CD4-positive, alpha-beta T cell (primary cell): ENCODE data around the gene VIPR1. TPM values are rescaled to one million over a fixed set of nuclear protein-coding genes. Genes with fewer than 3 reads are reported as not detected.

Source experiments
- ATAC-seq: fragments of 200-7000 bp; cut with Tn5 transposase; one replicate; pipeline ENCODE4 v1.10.0; 2022; ENCODE audit warnings: mild to moderate bottlenecking; ENCODE audit not compliant: poor library complexity
- CTCF ChIA-PET: fragments of 350-600 bp; sonication (Branson Sonifier 250); formaldehyde crosslinking; loops from one replicate; lab custom pipeline; 2021; ENCODE audit warnings: antibody characterized with exemption, inconsistent platforms; lab: Charles Lee
- POLR2A ChIA-PET: fragments of 350-600 bp; sonication (Branson Sonifier 250); formaldehyde crosslinking; loops from one replicate; lab custom pipeline; 2021; ENCODE audit warnings: antibody characterized with exemption, inconsistent platforms; lab: Charles Lee
- DNase-seq, 14 experiments: peaks; one replicate each; pipeline ENCODE4 v3.0.0-alpha.2; 2013 to 2020; ENCODE audit warnings: mixed read lengths in 2 of 14
- H3K27ac ChIP-seq, 2 donors: one replicate each; pipeline versions ENCODE4 v1.5.1 to v1.7.0; 2013; ENCODE audit warnings: low read length in 2 of 2, low read depth in 1 of 2, mild to moderate bottlenecking in 1 of 2
- H3K27me3 ChIP-seq, 2 experiments: 1 replicate in 1 of 2; 2 replicates in 1 of 2; pipeline versions ENCODE4 v1.6.1 to v1.7.0; 2013; ENCODE audit warnings: low read length in 2 of 2, control low read depth in 1 of 2, mild to moderate bottlenecking in 1 of 2, moderate library complexity in 1 of 2; ENCODE audit not compliant: insufficient read depth in 2 of 2, control insufficient read depth in 1 of 2
- H3K36me3 ChIP-seq: one replicate; pipeline ENCODE4 v1.6.1; 2013; ENCODE audit warnings: low read length, control low read depth; ENCODE audit not compliant: insufficient read depth
- H3K4me1 ChIP-seq: one replicate; pipeline ENCODE4 v1.6.1; 2013; ENCODE audit warnings: low read length, control low read depth; ENCODE audit not compliant: insufficient read depth
- H3K4me3 ChIP-seq: one replicate; pipeline ENCODE4 v1.5.1; 2013; ENCODE audit warnings: mild to moderate bottlenecking, low read length, moderate library complexity
- H3K9me3 ChIP-seq, 2 experiments: 1 replicate in 1 of 2; 2 replicates in 1 of 2; pipeline versions ENCODE4 v1.6.1 to v1.7.0; 2013; ENCODE audit warnings: low read length in 2 of 2, mild to moderate bottlenecking in 2 of 2, control low read depth in 1 of 2, moderate library complexity in 1 of 2; ENCODE audit not compliant: control insufficient read depth in 1 of 2, insufficient read depth in 1 of 2
- H3K27ac Mint-ChIP-seq: one replicate; pipeline ENCODE4 v1.8.0; 2020; ENCODE audit warnings: mixed read lengths
- H3K27me3 Mint-ChIP-seq: one replicate; pipeline ENCODE4 v1.8.0; 2021; ENCODE audit warnings: mixed read lengths
- H3K36me3 Mint-ChIP-seq: one replicate; pipeline ENCODE4 v1.8.0; 2021; ENCODE audit warnings: low read depth, mixed read lengths
- H3K4me1 Mint-ChIP-seq: one replicate; pipeline ENCODE4 v1.8.0; 2021; ENCODE audit warnings: low read depth, mixed read lengths
- H3K4me3 Mint-ChIP-seq: one replicate; pipeline ENCODE4 v1.8.0; 2020; ENCODE audit warnings: mild to moderate bottlenecking, mixed read lengths
- H3K9me3 Mint-ChIP-seq: one replicate; pipeline ENCODE4 v1.8.0; 2020; ENCODE audit warnings: mixed read lengths
- intact Hi-C, 2 experiments: fragments of 100-400 bp; cut with DNase I in 1 of 2; cut with micrococcal nuclease in 1 of 2; formaldehyde crosslinking; loops; one replicate each; pipeline versions ENCODE4 v1.15.1 to v1.9.0; 2023 to 2025; cut with DNase I, micrococcal nuclease
- total RNA-seq, 174 experiments: library from RNA in 2 of 174; stranded (reverse) in 2 of 174; gene quantifications; one replicate each; pipeline ENCODE4 v1.2.3 and lab custom pipeline; 2021 to 2026
- TF ChIP-seq, protein P1 (sequence below): fragments of 200-600 bp; IDR thresholded peaks from one replicate; pipeline ENCODE4 v1.8.0; 2022; ENCODE audit warnings: antibody characterized with exemption, mild to moderate bottlenecking

Gene VIPR1
- total RNA-seq, 2 experiments from 2014 or later = 66.8 to 67.6 TPM

DNA sequence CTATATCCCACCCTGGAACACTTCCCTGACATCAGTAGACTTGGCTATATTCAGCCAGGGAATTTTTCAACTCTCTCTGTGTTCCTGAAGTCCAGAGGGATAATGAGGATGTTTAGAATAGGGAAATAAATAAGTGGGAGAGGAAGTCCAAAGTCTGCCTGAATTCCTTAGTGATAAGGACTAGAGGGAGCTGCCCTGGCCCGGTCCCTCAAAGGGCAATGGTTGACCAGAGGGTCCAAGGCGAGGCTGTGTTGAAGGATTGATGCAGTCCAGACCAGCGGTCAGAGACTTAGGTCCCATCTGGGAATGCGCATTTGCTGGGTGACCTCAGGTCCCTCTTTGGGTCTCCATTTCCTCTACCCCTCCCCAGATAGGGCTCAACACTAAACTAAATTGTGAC lies 7.9 kb downstream of the VIPR1 start:
- Histone ChIP-seq H3K4me1 (peaks cover 62% of the 10 kb centered on the region), H3K27me3 (no peaks in the 10 kb centered on the region), H3K36me3 (peaks cover 16% of the 10 kb centered on the region), H3K9me3 (no peaks in the 10 kb centered on the region), H3K27ac (no peak overlapping the region), H3K4me3 (no peak overlapping the region)
- no peak overlapping the region for H3K27ac Mint-ChIP-seq
- intact Hi-C loops = no loop called here
- peaks cover 66% of the 10 kb centered on the region for H3K4me1 Mint-ChIP-seq
- no peak for DNase-seq
- H3K36me3 Mint-ChIP-seq = peaks cover 40% of the 10 kb centered on the region
- TF ChIP-seq, protein P1, sequence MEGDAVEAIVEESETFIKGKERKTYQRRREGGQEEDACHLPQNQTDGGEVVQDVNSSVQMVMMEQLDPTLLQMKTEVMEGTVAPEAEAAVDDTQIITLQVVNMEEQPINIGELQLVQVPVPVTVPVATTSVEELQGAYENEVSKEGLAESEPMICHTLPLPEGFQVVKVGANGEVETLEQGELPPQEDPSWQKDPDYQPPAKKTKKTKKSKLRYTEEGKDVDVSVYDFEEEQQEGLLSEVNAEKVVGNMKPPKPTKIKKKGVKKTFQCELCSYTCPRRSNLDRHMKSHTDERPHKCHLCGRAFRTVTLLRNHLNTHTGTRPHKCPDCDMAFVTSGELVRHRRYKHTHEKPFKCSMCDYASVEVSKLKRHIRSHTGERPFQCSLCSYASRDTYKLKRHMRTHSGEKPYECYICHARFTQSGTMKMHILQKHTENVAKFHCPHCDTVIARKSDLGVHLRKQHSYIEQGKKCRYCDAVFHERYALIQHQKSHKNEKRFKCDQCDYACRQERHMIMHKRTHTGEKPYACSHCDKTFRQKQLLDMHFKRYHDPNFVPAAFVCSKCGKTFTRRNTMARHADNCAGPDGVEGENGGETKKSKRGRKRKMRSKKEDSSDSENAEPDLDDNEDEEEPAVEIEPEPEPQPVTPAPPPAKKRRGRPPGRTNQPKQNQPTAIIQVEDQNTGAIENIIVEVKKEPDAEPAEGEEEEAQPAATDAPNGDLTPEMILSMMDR = no peak
- no peak for ATAC-seq
- CTCF ChIA-PET = interaction anchor here (0.9 kb wide), 1 partner anchor 9 kb away, joined by 3 read pairs; no protein-coding TSS in a partner anchor
- POLR2A ChIA-PET = interaction anchor here (4.0 kb wide), 1 partner anchor 8 kb away, joined by 14 read pairs; the partner anchor contains the start of gene VIPR1
- no peaks in the 10 kb centered on the region for H3K27me3 Mint-ChIP-seq
- H3K9me3 Mint-ChIP-seq = no peaks in the 10 kb centered on the region
- H3K4me3 Mint-ChIP-seq = no peak overlapping the region

DNA sequence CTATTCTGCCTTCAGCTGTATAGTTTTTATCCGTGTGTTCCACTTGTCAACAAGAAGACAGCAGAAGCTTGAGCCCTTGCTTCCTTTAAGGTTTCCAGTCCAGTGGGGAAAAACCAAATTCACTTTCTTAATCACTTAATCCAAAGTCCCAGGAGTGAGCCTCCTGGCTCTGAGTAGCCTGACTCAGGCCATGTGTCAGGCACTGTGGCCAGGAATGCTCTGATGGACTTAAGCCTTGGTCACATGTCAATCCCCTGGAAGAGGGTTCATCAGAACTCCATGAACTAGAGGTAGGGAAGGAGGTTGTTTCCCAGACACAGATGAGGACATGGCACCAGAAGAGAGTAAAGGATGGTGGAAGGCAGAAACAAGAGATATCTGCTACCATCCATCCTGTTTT lies 8.8 kb downstream of the VIPR1 start:
- H3K9me3 Mint-ChIP-seq = no peaks in the 10 kb centered on the region
- intact Hi-C loops = no loop called here
- Histone ChIP-seq H3K27ac (no peak overlapping the region), H3K4me1 (peaks cover 58% of the 10 kb centered on the region), H3K27me3 (no peaks in the 10 kb centered on the region), H3K4me3 (no peak overlapping the region), H3K36me3 (peaks cover 21% of the 10 kb centered on the region), H3K9me3 (no peaks in the 10 kb centered on the region)
- POLR2A ChIA-PET = interaction anchor here (0.6 to 4.0 kb wide), 2 partner anchors 9 to 37 kb away, joined by 3 to 14 read pairs; partner anchors contain the start of gene VIPR1
- CTCF ChIA-PET = no interaction called here
- peaks cover 65% of the 10 kb centered on the region for H3K4me1 Mint-ChIP-seq
- H3K4me3 Mint-ChIP-seq = no peak overlapping the region
- H3K27me3 Mint-ChIP-seq = no peaks in the 10 kb centered on the region
- TF ChIP-seq, protein P1 = no peak
- DNase-seq (no peak), ATAC-seq (no peak)
- H3K27ac Mint-ChIP-seq = no peak overlapping the region
- H3K36me3 Mint-ChIP-seq = peaks cover 49% of the 10 kb centered on the region

DNA sequence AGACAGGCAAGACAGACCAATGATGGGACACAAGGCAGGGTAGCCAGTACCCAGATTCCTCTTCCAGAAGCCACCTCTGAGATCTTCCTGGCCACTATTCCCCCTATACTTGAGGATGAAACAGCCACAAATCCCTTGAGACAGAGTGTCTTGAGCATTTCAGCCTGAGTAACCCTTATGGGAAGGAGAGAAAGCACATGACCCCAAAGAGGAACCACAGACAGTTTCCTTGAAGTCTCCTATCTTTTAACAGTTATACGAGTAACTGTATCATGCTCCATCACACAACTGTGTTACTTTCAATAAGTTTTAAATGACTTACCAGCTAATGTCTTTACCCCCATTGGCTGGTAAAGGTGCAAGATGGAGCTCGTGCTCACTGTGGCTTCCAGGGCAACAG lies 9.3 kb downstream of the VIPR1 start:
- Histone ChIP-seq H3K4me1 (peaks cover 59% of the 10 kb centered on the region), H3K4me3 (no peak overlapping the region), H3K27me3 (no peaks in the 10 kb centered on the region), H3K9me3 (no peaks in the 10 kb centered on the region), H3K27ac (no peak overlapping the region), H3K36me3 (peaks cover 24% of the 10 kb centered on the region)
- DNase-seq (no peak), ATAC-seq (no peak)
- Mint-ChIP-seq H3K4me1 (peaks cover 60% of the 10 kb centered on the region), H3K9me3 (no peaks in the 10 kb centered on the region), H3K27me3 (no peaks in the 10 kb centered on the region), H3K4me3 (no peak overlapping the region), H3K27ac (no peak overlapping the region), H3K36me3 (peaks cover 52% of the 10 kb centered on the region)
- TF ChIP-seq, protein P1 = no peak
- POLR2A ChIA-PET = interaction anchor here (4.0 kb wide), 1 partner anchor 9 kb away, joined by 14 read pairs; the partner anchor contains the start of gene VIPR1
- intact Hi-C loops = no loop called here
- CTCF ChIA-PET = no interaction called here
